Esophagus squamous epithelium (tissue), 4 donors: ENCODE data around the gene MAPRE3.

Experiments used
- POLR2A ChIP-seq, 4 donors: fragments of 450-650 bp; IDR thresholded peaks; one replicate each; pipeline ENCODE4 v1.6.1; 2017; ENCODE audit warnings: antibody characterized with exemption in 4 of 4, mild to moderate bottlenecking in 4 of 4, moderate library complexity in 3 of 4
- TF ChIP-seq, protein P1 (sequence below), 6 experiments: fragments of 450-650 bp in 4 of 6; fragments of 200-600 bp in 2 of 6; sonication (generic) in 2 of 6; IDR thresholded peaks; one replicate each; pipeline ENCODE4 v1.5.1; 2016 to 2019; ENCODE audit warnings: antibody characterized with exemption in 6 of 6, mild to moderate bottlenecking in 4 of 6, moderate library complexity in 4 of 6

DNA sequence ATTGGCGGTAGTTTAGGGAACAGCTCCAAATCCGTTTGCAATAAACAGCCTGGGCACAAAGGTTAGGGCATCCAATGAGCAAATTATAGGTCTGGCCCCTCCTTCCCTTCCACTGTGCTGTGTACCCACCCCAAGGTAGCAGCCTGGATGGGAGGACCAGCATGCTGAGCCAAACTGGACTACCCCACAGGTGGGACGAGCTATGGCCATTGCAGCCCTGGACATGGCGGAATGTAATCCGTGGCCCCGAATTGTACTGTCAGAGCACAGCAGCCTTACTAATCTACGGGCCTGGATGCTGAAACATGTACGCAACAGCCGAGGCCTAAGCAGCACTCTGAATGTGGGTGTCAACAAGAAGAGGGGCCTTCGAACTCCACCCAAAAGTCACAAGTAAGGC, 87.8 kb downstream of the MAPRE3 start:
- no peak for TF ChIP-seq POLR2A (IDR thresholded peaks at IDR 0.05)
- TF ChIP-seq, protein P1, sequence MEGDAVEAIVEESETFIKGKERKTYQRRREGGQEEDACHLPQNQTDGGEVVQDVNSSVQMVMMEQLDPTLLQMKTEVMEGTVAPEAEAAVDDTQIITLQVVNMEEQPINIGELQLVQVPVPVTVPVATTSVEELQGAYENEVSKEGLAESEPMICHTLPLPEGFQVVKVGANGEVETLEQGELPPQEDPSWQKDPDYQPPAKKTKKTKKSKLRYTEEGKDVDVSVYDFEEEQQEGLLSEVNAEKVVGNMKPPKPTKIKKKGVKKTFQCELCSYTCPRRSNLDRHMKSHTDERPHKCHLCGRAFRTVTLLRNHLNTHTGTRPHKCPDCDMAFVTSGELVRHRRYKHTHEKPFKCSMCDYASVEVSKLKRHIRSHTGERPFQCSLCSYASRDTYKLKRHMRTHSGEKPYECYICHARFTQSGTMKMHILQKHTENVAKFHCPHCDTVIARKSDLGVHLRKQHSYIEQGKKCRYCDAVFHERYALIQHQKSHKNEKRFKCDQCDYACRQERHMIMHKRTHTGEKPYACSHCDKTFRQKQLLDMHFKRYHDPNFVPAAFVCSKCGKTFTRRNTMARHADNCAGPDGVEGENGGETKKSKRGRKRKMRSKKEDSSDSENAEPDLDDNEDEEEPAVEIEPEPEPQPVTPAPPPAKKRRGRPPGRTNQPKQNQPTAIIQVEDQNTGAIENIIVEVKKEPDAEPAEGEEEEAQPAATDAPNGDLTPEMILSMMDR (IDR thresholded peaks at IDR 0.05), result no peak
